GM18951 (cell line): Measurements from ENCODE around the gene TIAM2.

Experiments used
- POLR2A ChIP-seq: IDR thresholded peaks from 4 replicates; pipeline ENCODE4 v1.6.1; 2011; ENCODE audit warnings: mild to moderate bottlenecking; ENCODE audit not compliant: insufficient read length, insufficient read depth; ENCODE audit errors: extremely low read depth
- in situ Hi-C: fragments of 300-500 bp; cut with MboI; formaldehyde crosslinking; loops from one replicate; pipeline ENCODE4 v1.12.0; 2022; ENCODE audit warnings: low sequenced_read_pairs, mixed read lengths, inconsistent platforms; ENCODE audit not compliant: unreplicated experiment

The TIAM2 gene

DNA sequence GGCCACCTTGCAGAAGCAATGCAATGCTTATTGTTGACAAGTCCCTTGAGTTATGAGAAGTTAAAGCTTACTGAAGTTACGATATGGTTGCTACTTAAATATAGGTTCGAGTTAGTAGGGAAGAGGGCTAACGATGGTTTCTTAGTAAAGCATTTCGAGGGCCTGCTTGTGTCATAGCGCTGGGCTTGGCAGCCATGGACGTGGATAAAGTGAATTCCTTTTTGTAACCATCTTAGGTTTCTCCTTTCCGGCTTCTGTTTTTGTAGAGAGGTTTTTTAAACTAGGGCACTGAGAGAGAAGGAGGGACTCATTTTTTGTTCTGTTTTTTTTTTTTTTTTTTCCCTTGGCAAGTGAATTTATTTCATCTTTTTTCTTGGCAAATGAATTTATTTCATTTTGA, 27.6 kb downstream of the TIAM2 start:
- no peak for TF ChIP-seq POLR2A
- in situ Hi-C loops = no loop called here

DNA sequence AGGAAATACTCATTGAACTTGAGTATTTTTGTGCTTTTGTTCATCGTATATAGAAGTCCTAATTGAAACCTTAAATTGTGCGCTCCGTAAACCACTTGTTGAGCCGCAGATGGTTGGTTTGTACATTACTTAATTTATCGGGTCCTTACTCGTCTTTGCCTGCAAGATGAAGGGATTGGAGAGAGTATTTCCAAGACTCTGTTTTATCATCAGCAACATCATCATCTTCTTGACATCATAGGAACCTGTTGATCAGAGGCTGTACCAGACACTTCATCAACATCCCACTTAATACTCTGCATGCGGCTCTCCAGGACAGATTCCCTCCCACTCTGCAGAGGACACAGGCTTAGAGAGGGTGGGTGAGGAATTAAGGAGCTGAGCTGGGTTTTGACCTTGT, 28.6 kb downstream of the TIAM2 start:
- no peak for TF ChIP-seq POLR2A
- in situ Hi-C loops = no loop called here

DNA sequence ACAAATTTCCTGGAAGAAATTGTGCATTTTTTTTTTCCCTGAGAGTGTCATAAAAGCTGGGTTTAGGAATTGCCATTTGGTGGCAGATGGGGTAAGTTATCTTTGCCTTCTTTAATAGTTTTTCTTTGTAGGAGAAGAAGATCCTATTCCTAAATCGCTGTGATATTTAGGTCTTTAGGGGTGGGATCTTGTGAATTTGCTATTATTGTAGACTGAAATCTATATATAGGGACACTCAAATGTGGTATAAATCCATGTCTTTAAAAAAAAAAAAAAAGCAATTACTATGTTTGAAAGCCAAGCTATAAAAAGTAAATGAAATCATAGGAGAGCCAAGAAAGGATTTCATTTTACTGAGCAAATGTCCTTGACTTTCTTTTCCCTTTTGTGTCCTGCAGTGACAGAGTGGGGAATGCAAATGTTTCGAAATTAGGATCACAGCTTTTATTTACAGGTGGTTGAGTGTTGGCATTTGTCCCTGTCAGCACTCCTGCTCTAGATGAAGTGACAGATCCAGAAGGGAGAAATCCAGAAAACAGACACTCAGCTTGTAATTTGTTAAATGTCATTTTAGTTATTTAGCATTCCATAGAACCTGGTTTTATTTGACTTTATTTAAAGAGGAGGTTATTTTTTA, 29.4 kb downstream of the TIAM2 start:
- in situ Hi-C loops = no loop called here
- TF ChIP-seq POLR2A = no peak

DNA sequence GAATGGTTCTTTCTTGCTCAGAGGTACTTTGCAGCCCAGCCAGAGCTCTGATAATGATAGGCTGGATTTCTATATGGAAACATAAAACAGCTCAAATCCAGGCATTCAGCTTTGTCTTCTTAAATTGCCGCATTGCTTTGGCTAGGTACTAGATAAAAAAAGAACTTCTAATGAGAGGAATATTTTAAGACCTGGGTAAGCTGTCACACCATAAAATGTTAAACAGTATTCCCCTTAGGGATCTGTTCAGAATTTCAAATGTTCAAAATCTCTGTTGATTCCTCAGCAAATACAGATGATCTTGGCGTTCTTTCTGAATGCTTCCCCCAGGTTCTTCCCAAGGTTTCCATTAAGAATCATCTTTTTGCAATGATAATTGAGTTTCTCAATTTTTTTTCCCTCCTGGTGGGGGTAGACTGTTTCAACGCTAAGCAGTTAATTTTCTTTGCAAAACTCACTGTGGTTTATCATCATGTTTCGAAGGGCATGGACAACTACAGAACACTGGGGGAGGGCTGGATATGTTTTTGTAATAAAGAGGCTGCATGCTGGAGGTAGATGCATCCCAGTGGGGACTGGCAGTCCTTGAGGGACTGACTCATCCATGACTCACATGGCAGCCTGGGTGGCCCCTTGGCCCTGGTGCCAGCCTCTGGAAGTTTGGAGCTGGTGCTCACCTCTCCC, 31.0 kb downstream of the TIAM2 start:
- in situ Hi-C loops = no loop called here
- no peak for TF ChIP-seq POLR2A

DNA sequence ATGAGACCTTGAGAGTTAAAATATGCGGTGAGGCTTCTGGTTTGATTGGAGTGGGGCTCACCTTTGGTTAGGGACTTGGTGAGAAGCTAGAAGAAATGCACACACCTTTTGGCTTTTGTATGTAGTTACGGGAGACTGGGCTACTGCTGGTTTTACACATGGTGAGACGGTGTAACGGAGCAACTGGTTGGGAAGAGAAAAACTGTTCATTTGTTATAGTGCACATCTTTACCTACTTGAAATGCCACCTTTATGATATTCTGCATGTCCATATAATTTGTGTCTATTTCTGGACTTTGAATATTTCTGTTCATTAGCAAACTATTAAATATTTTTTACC, 31.6 kb downstream of the TIAM2 start:
- TF ChIP-seq POLR2A = no peak
- in situ Hi-C loops = no loop called here

DNA sequence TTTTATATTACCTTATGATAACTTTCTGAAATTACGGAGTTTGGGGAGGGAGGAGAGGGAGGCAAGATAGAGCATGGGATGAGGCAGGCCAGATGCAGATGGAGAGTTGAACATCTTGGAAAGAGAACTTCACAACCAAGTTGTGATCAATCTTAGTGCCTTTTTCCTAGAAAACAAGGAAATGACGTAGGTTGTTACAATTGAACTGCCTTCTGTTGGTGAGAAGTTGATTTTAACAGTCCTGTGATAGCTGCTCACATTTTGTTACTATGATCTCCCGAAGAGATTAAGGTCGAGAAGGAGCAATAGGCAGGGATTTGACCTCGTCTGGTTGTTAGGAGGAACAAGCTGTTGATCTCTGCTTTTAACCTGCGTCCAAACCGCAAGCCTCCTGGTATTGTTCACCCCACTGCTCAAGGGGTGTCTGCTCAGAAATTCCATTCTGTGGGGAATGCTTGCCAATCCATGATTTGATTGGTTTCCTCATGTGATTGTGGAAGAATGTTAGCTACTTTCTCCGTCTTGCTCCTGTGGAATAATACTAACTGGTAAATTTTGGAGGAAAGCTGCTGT, 35.1 kb downstream of the TIAM2 start:
- in situ Hi-C loops = no loop called here
- no peak for TF ChIP-seq POLR2A

DNA sequence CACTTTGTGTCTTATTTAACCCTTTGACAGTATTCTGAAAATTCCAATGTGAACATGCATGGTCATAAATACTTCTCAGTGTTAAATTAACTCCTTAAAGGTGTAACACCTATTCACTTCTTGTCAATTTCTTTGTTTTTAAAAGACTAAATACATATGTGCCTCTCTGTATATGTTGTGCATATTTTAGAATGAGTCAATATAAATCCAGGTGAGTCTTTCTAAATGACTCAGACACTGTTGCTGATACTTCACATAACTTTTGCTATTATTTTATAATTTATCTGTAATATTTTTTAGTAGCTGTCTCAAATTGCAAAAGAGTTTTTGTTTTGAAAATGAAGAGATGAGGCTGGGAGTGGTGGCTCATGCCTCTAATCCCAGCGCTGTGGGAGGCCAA, 36.0 kb downstream of the TIAM2 start:
- TF ChIP-seq POLR2A = no peak
- in situ Hi-C loops = no loop called here

DNA sequence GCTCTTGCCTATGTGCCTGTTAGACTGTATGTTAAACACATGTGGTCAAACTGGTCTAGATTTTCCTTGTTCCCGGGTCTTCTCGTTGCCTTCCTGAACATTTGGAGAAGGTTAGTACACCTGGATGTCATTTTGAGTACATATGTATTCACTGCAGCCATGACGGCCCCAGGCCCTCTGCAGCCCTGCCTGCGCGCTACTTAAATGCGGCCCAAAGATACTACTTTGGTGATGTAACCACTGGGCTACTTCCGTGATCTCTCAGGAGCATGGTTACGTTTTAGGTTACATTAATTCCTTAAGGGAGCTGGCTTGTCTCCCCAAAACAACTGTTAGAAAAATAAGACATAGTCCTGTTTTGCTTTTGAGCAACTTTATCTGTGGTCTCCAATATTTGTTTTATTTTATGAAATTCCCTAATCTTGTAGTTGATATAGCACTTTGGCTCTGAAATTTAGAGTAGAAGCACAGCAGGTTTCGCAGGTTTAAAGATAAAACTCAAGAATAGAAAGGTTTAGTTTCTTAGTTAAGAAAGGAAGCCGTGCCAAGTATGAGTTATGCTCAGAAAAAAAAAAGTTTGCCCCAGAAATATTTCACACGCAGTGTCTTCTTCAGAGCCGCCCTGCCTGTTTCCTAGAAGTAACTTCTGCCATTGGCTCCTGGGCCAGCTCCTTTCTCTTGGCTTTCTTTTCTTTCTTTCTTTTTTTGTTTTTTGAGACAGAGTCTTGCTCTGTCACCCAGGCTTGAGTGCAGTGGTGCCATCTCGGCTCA, 38.1 kb downstream of the TIAM2 start:
- in situ Hi-C loops = no loop called here

DNA sequence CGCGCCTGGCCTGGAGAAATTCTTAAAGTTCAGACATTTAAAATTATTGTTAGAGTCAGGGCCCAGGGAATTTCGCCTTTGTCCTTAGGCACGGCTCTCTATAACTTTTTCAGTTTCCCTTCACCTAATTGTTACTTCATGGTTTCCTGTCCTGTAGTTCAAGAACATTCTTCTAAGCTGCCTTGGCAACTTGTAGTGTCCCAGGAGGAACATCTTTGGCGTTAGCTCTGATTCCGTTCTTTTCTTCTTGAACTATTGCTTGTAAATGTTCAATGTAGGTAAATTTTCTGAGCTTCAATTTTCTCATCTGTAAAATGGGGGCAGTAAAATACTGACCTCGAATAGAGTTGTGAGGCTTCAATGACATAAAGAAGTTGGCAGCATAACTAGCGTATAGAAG, 41.8 kb downstream of the TIAM2 start:
- in situ Hi-C loops = no loop called here
- no peak for TF ChIP-seq POLR2A

More for the DNA sequence above, 38.1 kb downstream of the TIAM2 start:
- no peak for TF ChIP-seq POLR2A

DNA sequence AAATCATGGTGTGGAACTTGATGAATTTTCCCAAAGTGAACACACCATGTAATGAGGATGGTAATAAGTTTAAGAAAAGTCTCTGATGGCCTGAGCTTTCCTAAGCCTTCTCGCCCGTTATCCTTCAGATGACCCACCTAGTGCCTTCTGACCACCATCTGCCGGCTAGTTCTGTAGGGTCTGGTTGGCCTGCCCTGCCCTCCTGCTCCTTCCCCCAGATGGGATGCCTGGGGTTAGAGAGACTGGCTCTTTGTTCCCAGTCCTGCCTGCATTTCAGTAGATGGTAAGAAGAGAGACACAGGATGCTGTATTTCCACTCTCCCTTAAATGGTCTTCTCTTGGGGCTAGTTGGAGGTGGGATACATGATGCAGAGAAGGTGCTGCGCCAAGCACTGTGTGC, 43.0 kb downstream of the TIAM2 start:
- TF ChIP-seq POLR2A = no peak
- in situ Hi-C loops = no loop called here

DNA sequence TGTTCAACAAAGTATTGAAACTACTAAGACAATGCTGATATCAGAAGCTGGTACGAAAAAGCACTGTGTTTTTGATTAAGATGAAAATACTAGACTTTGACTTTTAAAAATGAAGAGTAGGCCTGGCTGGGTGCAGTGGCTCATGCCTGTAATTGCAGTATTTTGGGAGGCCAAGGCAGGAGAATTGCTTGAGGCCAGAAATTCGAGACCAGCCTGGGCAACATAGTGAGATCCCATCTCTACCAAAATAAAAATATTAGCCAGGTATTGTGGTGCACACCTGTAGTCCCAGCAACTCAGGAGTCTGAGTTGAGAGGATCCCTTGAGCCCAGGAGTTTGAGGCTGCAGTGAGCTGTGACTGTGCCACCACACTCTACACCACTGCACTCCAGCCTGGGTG, 43.4 kb downstream of the TIAM2 start:
- no peak for TF ChIP-seq POLR2A
- in situ Hi-C loops = no loop called here

DNA sequence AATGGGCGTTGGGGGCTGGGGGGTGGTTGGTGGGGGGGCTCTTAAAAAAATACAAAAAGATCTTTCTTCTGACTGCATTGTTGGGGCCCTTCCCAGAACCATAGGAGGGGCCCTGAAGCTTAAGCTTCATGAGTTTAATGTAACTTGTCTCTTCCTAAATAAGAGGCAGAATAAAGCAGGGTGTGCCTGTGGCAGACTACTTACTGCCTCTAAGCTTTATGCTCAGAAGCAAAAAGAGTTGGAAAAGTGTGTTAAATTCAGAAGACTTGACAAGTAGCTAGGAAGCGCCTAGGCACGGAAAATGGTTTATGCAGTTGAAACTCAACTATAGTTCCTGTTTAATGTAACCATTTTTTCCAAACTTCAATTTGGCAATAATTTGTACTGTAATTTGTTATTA, 44.5 kb downstream of the TIAM2 start:
- TF ChIP-seq POLR2A = no peak
- in situ Hi-C loops = no loop called here

DNA sequence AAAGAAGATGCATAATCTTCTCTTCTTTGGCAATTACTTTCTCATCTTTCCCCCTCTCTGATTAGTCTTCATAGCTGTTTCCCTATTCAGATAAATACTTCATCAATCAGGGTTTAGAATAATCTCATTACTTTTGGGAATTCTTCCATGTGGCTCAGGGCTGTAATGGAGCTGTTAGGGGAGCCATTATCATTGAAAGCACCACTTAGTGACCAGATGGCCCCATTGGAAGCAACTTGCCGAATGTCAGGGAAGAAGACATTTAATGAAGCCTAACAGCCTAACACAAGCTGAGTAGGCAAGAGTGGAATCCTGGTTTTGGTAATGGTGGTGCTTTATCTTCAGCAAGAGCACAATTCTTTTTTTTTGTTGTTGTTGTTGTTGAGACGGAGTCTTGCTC, 45.0 kb downstream of the TIAM2 start:
- no peak for TF ChIP-seq POLR2A
- in situ Hi-C loops = no loop called here
